HG03342 (cell line): ENCODE results near the gene ALS2.

Experiments used
- ATAC-seq: cut with Tn5 transposase; IDR thresholded peaks from one replicate; pipeline ENCODE4 v1.9.1; 2021; ENCODE audit warnings: mild to moderate bottlenecking, moderate library complexity; ENCODE audit not compliant: unreplicated experiment

Gene ALS2

DNA sequence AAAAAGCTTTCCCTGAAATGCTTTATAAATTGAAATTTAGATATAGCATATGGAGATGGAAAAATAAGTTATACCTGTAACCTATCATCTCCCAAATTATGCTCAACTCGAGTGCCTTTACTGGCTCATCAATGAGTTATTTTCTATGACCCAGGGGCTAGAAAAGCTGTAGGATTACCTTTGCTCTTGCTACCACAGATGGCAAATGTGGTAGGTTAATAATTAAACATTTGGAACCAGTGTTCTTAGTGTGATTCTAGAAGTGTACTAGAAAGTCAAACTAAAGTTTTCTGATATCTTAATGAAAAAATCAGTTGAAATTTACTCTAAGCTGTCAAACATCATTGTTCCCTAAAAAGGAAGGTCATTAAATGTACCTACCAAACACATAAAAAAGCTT is 22.5 kb downstream of the ALS2 start:
- no peak for ATAC-seq

DNA sequence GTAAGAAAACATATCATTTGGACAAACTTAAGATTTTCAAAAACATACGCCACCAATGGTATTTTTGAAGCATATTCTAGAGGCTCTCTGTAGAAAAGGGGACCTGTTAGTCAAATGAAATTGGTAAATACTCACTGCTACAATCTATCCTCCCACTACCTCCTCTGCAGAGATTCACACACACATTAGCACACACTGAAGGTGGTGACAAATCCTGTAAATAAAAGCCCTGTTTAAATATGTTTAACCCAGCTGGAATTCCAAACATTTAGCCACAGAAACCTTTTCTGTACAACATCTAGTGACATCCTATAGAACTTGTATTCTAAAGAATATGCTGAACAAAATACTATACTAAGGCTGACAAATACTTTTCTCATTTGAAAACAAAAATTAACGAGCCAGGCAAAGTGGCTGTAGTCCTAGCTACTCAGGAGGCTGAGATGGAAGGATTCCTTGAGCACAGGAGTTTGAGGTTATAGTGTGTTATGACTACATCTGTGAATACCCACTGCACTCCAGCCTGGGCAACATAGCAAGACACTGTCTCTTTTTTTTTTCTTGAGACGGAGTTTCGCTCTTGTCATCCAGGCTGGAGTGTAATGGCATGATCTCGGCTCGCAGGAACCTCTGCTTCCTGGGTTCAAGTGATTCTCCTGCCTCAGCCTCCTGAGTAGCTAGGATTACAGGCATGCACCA is 25.9 kb downstream of the ALS2 start:
- ATAC-seq, result no peak

DNA sequence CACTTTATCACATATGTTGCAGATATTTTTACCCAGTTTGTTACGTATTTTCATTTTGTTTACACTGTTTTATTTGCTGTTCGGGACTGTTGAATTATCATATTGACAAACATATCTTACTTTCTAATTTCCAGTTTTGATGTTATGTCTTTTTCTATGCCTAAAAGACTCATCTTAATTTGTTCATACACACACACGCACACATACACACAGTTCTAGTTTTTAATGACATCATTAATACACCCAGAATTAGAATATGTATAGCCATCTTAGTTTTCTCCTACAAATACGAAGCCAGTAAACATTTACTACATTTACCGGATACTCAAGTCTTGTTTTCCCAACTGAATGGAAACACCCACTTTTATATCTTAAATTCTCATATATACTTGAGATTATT is 29.2 kb downstream of the ALS2 start:
- no peak for ATAC-seq

DNA sequence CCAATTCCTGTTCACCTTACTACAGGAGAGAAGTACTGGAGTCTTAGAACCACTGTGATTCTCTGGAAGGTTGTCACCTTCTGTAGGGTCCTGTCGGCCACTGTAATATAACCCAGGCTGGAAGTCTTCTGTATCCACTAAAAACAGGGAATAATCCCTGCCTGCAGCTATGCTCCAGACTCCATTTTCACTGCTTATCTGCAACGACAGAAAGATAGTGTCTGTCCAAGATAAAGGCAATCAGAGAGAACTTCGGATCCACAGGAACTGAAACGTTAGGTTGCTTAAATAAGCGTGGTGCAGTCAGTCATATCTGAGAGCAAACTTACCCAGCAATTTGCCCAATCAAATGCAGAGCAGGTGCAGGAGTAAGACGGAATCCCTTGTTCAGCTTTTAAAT is 34.2 kb downstream of the ALS2 start:
- ATAC-seq, result no peak

DNA sequence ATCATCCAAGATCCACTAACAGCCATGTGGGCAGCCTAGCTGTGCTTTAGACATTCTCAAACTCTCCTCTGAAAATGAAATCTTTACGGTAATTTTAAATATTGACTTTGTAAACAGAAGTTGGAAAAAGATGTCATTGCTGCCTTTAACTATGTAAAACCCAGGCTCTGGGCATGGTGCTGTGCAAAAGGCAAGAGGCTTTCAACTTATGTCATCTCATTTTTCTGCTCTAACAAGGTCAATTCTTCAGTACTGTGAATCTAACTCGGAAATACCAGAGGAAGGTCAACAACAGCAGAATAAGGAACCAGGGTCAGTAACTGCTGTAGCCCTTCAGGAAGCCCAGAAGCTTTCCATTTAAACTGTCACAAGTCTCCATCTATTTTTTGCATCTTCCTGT is 45.2 kb downstream of the ALS2 start:
- ATAC-seq, result no peak

DNA sequence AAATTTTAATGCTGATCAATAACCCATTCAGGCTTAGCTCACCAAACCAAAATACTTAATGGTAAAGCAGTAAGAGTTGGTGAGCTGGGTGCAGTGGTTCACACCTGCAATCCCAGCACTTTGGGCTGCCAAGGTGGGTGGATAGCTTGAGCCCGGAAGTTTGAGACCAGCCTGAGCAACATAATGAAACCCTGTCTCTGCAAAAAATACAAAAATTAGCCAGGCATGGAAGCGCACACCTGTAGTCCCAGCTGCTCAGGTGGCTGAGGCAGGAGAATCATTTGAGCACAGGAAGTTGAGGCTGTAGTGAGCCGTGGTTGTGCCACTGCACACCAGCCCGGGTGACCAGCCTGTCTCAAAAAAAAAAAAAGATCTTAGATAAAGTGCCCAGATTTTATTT is 46.6 kb downstream of the ALS2 start:
- ATAC-seq, result no peak

DNA sequence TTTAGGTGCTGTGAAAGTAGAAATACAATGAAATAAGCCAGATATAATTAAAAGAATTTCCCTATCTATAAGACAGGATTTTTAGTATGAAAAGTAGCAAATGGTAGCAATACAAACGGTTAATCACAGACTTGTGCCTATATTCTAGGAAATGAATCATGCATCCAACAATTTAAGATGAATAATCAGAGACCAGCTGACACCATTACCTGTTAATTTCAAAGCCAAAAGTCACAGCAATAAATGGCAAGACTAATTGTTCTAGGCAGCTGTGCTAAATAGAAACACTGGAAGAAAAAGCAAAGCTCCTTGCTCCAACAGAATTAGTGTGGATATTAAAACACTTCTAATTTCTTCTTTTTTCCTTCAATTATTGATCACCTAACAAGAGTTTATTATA is 47.2 kb downstream of the ALS2 start:
- no peak for ATAC-seq

DNA sequence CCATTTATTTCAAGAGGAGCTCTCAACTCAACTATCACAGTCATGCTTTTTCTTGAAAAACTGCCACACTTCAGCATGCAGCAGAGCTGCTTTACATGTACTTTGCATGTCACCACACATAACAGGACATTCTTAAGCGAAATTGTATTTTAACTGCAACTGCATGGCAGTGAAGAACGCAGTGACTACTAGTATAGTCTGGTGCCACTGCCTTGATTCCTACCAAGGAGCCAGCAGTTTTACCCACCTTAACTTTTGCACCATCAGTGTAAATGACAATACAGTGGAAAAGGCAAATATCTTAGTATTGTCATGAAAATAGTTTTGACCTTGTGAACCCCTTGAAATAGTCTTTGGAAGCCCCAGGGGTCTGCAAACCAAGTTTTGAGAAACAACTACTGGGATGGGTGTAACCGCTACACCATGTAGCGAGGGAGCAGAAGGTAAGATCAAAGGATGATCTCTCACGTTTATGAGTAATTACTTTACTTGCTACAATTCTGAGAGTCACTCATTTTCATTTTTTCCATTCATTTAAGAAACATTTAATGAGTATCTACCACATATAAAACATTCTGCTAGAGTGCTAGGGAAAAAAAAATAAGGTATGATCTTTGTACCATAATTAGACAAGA is 50.0 kb downstream of the ALS2 start:
- no peak for ATAC-seq

DNA sequence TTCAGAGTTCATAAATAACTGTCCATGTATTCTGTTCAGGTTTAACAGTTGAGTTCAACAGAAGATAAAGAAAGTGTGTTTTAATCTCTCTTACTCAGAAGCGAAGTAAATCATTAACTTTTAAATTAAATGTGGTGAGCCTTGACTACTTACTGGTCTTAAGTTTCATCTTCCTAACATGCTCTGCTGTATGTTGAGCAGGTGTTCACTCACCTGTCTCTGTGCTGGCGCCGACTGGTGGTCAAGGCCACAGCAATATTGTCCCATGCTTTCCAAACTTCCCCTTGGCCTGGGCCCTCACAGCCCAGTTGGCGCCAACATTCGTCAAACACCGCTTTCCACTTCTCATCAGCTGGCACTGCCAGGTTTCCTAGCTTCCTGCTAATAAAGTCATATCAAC is 65.3 kb downstream of the ALS2 start:
- no peak for ATAC-seq

DNA sequence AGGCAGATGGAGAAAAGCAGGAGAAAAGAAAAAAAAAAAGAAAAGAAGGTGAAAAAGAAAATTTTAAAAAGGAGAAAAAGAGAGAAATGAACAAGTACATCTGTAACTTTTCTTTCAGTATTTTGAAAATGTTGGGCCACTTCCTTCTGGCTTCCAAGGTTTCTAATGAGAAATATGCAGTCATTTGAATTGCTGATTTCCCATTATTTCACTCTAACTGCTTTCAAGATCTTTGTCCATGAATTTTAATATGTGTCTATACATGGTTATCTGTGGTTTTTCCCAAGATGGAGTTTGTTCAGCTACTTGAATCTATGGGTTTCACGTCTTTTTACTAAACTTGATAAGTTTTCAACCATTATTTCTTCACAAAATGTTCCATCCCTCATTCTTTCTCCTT is 68.0 kb downstream of the ALS2 start:
- ATAC-seq, result no peak

DNA sequence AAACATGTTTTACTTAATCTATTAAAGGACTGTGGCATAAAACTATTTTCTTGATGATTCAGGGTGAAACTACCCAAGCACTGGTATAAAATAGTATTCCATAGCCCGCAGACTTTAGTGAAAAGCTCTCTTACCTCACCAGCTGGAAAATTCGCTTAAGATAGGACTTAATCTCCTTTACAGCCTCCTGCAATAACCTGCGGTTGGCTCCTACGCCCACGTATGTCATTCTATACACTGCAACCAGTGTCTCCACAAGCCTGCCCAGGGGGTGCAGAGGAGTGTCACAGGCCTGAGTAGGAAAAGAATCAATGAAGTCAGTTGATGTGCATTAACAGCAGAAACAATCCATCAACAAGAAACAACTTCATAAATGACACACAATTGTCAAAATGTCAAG is 71.0 kb downstream of the ALS2 start:
- ATAC-seq, result no peak

DNA sequence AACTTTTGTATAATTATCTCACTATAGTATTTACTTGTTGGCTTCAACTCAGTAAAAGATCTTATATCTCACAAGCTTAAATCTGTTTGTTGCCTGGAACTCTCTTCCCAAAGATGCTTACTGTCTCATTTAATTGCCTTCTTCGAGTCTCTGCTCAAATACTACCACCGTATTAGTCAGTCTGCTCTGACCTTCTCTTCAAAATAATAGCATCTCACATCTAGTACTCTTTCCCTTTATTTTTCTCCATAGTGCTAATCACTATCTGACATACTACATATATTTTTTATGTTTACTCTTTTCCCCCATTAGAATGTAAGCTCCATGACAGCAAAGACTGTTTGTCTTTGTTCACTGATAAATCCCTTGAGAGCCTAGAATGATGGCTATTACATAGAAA is 71.7 kb downstream of the ALS2 start:
- no peak for ATAC-seq

DNA sequence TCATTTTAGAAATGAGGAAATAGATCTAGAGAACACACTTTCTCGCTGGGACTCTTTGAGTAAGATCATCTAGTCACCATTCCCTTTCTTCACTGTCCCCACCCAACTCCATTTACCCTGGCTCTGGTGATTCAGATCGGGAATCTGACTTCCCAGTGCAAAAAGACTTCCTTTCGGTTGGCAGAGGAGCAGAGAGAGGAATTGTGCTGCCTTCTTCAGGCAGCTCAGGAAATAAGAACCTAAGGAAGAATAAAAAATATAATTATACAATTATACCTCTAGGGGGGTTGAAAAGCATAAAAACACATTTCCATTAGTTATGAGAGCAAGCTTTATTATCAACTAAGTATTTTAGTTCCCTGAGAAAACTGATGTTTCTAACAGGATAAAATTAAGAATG is 73.0 kb downstream of the ALS2 start:
- ATAC-seq, result no peak

DNA sequence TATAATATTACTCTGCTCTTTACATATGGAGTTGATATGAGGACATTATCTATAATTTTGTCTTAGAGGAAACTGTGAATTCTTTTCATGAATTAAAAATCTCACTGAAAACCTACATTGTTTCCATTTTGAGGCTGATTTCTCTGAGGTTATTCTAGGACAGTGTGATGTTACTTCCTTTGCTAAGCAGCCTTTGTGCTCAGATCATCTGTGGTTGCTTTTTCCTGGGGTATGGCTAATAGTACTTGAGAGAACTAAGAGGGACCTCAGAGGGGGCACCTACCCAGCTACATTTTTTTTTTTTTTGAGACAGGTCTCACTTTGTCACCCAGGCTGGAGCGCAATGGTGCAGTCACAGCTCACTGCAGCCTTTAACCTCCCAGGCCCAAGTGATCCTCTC is 73.6 kb downstream of the ALS2 start:
- no peak for ATAC-seq

DNA sequence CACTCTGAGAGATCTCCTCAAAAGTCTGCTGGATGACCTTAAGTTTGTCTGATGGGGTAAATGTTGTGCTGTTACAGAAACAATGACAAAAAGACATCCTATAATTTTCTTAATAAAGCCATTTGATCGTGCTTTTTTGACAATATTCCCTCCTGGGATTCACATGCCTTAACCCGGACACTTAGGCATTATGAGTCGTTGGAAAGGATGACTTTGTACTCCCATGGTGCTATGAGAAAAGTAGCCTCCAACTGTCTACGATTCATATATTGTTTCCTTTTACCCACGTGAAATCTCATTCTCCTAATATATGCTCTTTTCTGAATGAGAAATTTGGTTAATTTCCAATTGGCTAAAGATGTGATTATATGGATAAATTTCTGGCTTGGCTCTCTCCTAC is 76.2 kb downstream of the ALS2 start:
- ATAC-seq, result no peak

DNA sequence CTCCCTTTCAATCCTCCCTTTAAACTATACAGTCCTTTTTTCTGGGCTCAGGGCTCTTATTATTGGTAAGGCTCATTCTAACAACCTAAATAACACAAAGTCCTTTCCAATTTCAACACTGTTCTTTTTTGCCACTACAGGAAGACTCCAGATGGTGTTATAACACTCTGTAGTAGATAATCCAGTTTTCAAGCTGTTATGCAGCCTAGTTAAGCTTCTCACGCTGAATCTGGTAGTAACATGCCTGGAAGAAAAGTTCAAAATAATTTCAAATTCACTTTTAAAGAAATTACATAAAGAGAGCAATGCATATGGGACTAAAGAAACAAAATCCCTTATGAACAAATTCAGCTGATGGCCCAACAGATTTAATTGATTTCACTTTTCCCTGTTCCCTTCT is 79.1 kb downstream of the ALS2 start:
- no peak for ATAC-seq

DNA sequence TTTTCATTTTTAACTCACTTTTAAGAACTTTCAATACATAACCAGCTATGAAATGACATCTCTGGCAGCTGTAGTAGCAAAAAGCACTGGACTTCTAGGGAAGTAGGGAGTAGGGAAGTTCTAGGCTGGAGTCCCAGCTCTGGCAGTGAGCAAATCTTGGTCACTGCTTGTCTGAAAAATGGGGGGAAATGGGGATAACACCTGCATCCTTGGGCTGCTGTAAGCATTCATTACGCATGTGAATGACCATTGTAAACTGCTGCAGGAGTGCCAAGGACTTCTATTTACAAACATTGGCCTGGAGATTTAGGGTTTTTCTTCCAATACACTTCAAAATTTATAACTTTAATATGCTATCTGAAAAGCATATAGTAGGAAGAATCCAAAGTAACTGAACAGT is 81.3 kb downstream of the ALS2 start:
- ATAC-seq, result no peak

DNA sequence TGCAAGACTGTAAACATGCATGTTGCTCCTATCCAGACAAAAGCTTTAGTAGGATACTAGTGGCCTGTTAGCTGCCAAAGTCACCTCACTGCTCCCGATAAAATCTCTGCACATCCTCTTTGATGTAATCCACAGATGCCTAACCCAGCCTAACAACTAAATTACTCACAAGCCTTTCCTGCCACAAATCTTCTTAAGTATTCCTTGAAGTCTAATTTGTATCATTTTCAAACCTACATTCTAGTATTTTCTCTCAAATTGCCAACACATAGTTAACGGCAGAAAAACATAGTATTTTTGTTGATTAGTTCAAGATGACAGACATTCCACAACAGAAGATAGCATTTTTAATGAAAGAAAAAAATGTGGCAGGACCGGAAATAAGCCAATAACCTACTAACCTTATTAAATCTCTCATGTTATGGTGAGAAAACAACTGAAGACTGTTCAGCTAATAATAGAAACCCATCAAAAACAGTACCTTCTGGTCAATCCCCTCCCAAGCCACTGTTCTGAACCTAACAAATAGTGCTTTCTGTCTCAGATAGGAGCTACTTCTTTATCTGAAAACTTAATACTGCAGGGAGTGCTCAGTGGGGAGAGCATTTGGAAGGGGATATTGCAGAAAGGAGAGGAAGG is 82.0 kb downstream of the ALS2 start, which contains the start of gene MPP4:
Gene MPP4 (minus strand): TSS at position 57 of the 639 bp plus-strand sequence. CDS start 4,690 bp downstream, outside the sequence.
- ATAC-seq, result no peak

DNA sequence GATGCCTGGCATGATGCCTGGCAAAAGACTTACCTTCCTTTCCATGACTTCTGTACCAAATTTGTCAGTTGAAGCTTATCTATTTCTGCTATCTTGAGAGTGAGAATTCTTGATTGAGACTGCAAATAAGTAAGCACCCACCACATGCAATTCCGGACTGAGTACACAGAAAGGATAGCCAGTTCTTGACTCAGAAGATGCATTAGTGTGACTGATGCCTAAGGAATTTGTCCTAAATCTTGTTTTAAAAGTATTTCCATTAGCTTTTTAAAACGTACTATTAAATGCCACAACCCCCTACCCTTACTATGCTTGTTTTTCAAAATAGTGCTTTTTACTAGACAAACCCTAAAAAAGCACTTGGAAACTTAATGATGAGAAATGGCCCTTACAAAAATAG is 82.8 kb downstream of the ALS2 start:
- no peak for ATAC-seq

DNA sequence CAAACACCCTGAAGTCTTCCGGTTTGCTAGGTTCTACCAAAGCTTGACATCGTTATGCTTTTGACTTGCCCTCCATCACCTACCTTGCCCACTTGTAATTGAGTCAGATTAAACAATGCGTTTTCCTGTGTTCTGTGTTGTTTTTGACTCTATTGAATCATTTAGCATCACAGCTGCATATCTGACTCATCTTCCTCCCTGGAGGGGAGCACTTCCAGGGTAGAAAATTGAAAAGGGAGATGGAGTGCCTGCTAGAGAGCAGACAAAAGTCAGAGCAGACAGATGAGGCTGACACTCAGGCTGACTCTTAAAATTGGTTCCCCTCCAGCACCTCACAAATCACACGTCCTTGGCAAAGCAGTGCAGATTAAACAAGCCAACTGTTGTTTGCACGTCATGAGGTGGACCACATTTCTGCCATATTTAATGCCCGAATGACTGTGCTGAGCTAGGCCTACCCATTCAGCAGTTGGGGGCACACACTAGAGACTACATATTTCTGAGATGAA is 84.5 kb downstream of the ALS2 start:
- ATAC-seq, result no peak

DNA sequence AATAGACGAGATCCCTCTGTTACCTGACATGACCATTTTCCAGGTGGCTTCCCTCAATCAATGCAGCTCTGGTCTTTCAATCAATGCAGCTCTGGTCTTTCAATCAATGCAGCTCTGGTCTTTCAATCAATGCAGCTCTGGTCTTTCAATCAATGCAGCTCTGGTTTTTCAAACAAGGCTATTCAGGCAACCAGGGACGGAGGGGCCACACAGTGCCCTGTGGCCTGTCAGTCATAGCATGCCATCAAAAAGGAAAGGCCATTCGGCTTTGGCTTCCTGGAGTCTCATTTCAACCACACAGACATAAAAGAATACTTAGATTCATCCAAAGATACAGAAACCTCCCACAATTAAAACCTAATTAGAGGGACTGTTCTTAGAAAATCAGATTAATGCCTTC is 95.6 kb downstream of the ALS2 start:
- no peak for ATAC-seq

DNA sequence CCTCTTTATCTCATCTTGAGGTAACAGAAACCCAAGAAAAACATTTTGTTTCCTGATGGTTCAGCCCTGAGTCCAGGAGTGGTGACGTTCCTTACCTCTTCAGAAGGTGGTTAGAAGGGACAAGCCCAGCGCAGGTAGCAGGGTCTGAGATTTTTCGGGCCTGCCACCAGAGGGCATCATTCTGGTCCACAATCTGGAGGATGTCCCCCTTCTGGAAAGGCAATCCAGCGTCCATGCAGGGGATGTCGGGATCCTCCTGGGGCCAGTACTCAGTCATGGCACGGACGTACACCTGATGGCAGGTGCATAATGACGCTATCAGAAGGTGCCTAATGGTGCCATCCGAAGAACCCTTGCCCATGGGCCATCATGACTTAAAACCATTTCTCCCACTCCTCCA is 100.0 kb downstream of the ALS2 start:
- ATAC-seq, result no peak
